IMR-90 (cell line): ENCODE data around the gene NCOA3. TPM values are rescaled to one million over a fixed set of nuclear protein-coding genes. Genes with fewer than 3 reads are reported as not detected.

Experiments used
- ATAC-seq: fragments of 200-7000 bp; cut with Tn5 transposase; 2 replicates; pipeline ENCODE4 v1.9.1; 2020; ENCODE audit warnings: low read depth, mild to moderate bottlenecking, moderate library complexity
- BruUV-seq: library from RNA; stranded (reverse); fragments of 400-500 nt; replicated peaks from 2 replicates; lab custom pipeline; 2021; lab: Mats Ljungman, UMichigan
- CTCF ChIA-PET: fragments of 300-600 bp; formaldehyde crosslinking; extraction: SDS; loops from one replicate; lab custom pipeline; 2021; ENCODE audit warnings: antibody characterized with exemption; lab: Yijun Ruan, JAX
- POLR2A ChIA-PET: fragments of 300-600 bp; sonication (Branson Sonifier 250); formaldehyde crosslinking; loops from one replicate; lab custom pipeline; 2022; ENCODE audit warnings: antibody characterized with exemption; ENCODE audit not compliant: unreplicated experiment; lab: Charles Lee
- DNase-seq: peaks from one replicate; pipeline ENCODE4 v3.0.0; 2013
- H2AFZ ChIP-seq: replicated peaks from 2 replicates; pipeline ENCODE3; 2013; ENCODE audit warnings: low read length, mild to moderate bottlenecking; ENCODE audit not compliant: poor library complexity
- H2AK5ac ChIP-seq: 2 replicates; pipeline ENCODE4 v1.6.1; 2013; ENCODE audit warnings: low read depth, low read length, inconsistent platforms
- H2AK9ac ChIP-seq: replicated peaks from 2 replicates; pipeline ENCODE3; 2013; ENCODE audit warnings: mild to moderate bottlenecking, low read depth, low read length, moderate library complexity; ENCODE audit not compliant: poor library complexity
- H2BK120ac ChIP-seq: 2 replicates; pipeline ENCODE4 v1.6.1; 2013; ENCODE audit warnings: low read depth, low read length, inconsistent platforms
- H2BK15ac ChIP-seq: 3 replicates; pipeline ENCODE4 v1.6.1; 2013; ENCODE audit warnings: low read depth, low read length, inconsistent platforms
- H2BK20ac ChIP-seq: 2 replicates; pipeline ENCODE4 v1.6.1; 2013; ENCODE audit warnings: low read depth, mild to moderate bottlenecking, inconsistent platforms, low read length, moderate library complexity
- H2BK5ac ChIP-seq: 2 replicates; pipeline ENCODE4 v1.6.1; 2013; ENCODE audit warnings: mild to moderate bottlenecking, low read depth, low read length, inconsistent platforms; ENCODE audit not compliant: poor library complexity, severe bottlenecking
- H3K14ac ChIP-seq: replicated peaks from 2 replicates; pipeline ENCODE4 v1.6.1; 2013; ENCODE audit warnings: low read depth, low read length, inconsistent platforms
- H3K18ac ChIP-seq: 2 replicates; pipeline ENCODE4 v1.6.1; 2013; ENCODE audit warnings: low read depth, low read length, control low read depth
- H3K23ac ChIP-seq: 2 replicates; pipeline ENCODE4 v1.6.1; 2013; ENCODE audit warnings: low read depth, low read length, inconsistent platforms
- H3K27ac ChIP-seq: 2 replicates; pipeline ENCODE4 v1.5.1; 2013; ENCODE audit warnings: mild to moderate bottlenecking, control low read depth, low read length; ENCODE audit not compliant: insufficient read depth
- H3K27me3 ChIP-seq: 2 replicates; pipeline ENCODE4 v1.6.1; 2013; ENCODE audit warnings: low read length; ENCODE audit not compliant: control insufficient read depth, insufficient read depth
- H3K36me3 ChIP-seq: 2 replicates; pipeline ENCODE4 v1.6.1; 2013; ENCODE audit warnings: low read length, mixed read lengths; ENCODE audit not compliant: control insufficient read depth, insufficient read depth
- H3K4ac ChIP-seq: 2 replicates; pipeline ENCODE4 v1.6.1; 2013; ENCODE audit warnings: low read depth, low read length, inconsistent platforms
- H3K4me1 ChIP-seq: 2 replicates; pipeline ENCODE4 v1.6.1; 2013; ENCODE audit warnings: low read length, mixed read lengths; ENCODE audit not compliant: control insufficient read depth, insufficient read depth
- H3K4me2 ChIP-seq: 2 replicates; pipeline ENCODE4 v1.6.1; 2013; ENCODE audit warnings: low read depth, mild to moderate bottlenecking, control low read depth, low read length, moderate library complexity
- H3K4me3 ChIP-seq: 2 replicates; pipeline ENCODE4 v1.5.1; 2013; ENCODE audit warnings: low read depth, mild to moderate bottlenecking, control low read depth, low read length, moderate library complexity; ENCODE audit not compliant: insufficient read depth
- H3K56ac ChIP-seq: 2 replicates; pipeline ENCODE4 v1.6.1; 2013; ENCODE audit warnings: low read length, inconsistent platforms; ENCODE audit not compliant: insufficient read depth; ENCODE audit errors: extremely low read depth
- H3K79me1 ChIP-seq, 2 experiments: 2 replicates each; pipeline ENCODE4 v1.6.1; 2013; ENCODE audit warnings: low read length in 2 of 2, inconsistent platforms in 1 of 2, low read depth in 1 of 2
- H3K9ac ChIP-seq: 2 replicates; pipeline ENCODE4 v1.6.1; 2013; ENCODE audit warnings: low read depth, low read length, control low read depth
- H3K9me1 ChIP-seq: 2 replicates; pipeline ENCODE4 v1.6.1; 2013; ENCODE audit warnings: low read length, inconsistent platforms; ENCODE audit not compliant: insufficient read depth
- H3K9me3 ChIP-seq: 2 replicates; pipeline ENCODE4 v1.6.1; 2013; ENCODE audit warnings: low read length; ENCODE audit not compliant: control insufficient read depth, insufficient read depth
- H4K20me1 ChIP-seq: 2 replicates; pipeline ENCODE4 v1.6.1; 2013; ENCODE audit warnings: low read length, inconsistent platforms; ENCODE audit not compliant: insufficient read depth
- H4K5ac ChIP-seq: 2 replicates; pipeline ENCODE4 v1.6.1; 2013; ENCODE audit warnings: mild to moderate bottlenecking, low read depth, low read length, control low read depth
- H4K8ac ChIP-seq, 2 experiments: 2 replicates each; pipeline ENCODE4 v1.6.1; 2013; ENCODE audit warnings: low read depth in 2 of 2, low read length in 2 of 2, control low read depth in 1 of 2, inconsistent platforms in 1 of 2
- H4K91ac ChIP-seq: 2 replicates; pipeline ENCODE4 v1.6.1; 2013; ENCODE audit warnings: low read depth, low read length, inconsistent platforms; ENCODE audit not compliant: insufficient read depth
- BHLHE40 ChIP-seq: fragments of 150-350 bp; IDR thresholded peaks from 2 replicates; pipeline ENCODE4 v1.6.1; 2016; ENCODE audit warnings: mild to moderate bottlenecking, low read depth, low read length
- CHD1 ChIP-seq: IDR thresholded peaks from 2 replicates; pipeline ENCODE4 v1.6.1; 2012; ENCODE audit warnings: low read depth, low read length, improper control_type of control experiment
- FOS ChIP-seq: fragments of 150-350 bp; IDR thresholded peaks from 2 replicates; pipeline ENCODE4 v1.6.1; 2016; ENCODE audit warnings: low read depth, low read length
- MAFK ChIP-seq: IDR thresholded peaks from 2 replicates; pipeline ENCODE4 v1.6.1; 2012; ENCODE audit warnings: low read depth, low read length, improper control_type of control experiment
- MAZ ChIP-seq: IDR thresholded peaks from 2 replicates; pipeline ENCODE4 v1.6.1; 2012; ENCODE audit warnings: low read depth, mild to moderate bottlenecking, low read length, improper control_type of control experiment, moderate library complexity, borderline replicate concordance
- NFE2L2 ChIP-seq: fragments of 150-350 bp; IDR thresholded peaks from 2 replicates; pipeline ENCODE4 v1.6.1; 2016; ENCODE audit warnings: low read depth, mild to moderate bottlenecking, low read length
- POLR2A ChIP-seq: IDR thresholded peaks from 2 replicates; pipeline ENCODE4 v1.6.1; 2012; ENCODE audit warnings: mild to moderate bottlenecking, low read depth, low read length
- RAD21 ChIP-seq: IDR thresholded peaks from 2 replicates; pipeline ENCODE4 v1.6.1; 2012; ENCODE audit warnings: low read length, improper control_type of control experiment
- RCOR1 ChIP-seq: IDR thresholded peaks from 2 replicates; pipeline ENCODE4 v1.6.1; 2012; ENCODE audit warnings: mild to moderate bottlenecking, low read length, improper control_type of control experiment; ENCODE audit not compliant: insufficient replicate concordance
- RFX5 ChIP-seq: IDR thresholded peaks from 2 replicates; pipeline ENCODE4 v1.8.0; 2012; ENCODE audit warnings: low read depth, mild to moderate bottlenecking, low read length, moderate library complexity
- SMC3 ChIP-seq: fragments of 150-350 bp; IDR thresholded peaks from 2 replicates; pipeline ENCODE4 v1.6.1; 2016; ENCODE audit warnings: low read depth, mild to moderate bottlenecking, antibody characterized with exemption, low read length, moderate library complexity
- WGBS, 2 experiments: methylation state at CpG; one replicate each; pipeline versions ENCODE4 v1.1.5 to v1.1.7; 2013; ENCODE audit warnings: missing lambda C conversion rate in 2 of 2; ENCODE audit not compliant: insufficient read length in 1 of 2; ENCODE audit errors: extremely low coverage in 2 of 2; 5-methylcytosine and 5-hydroxymethylcytosine counted together
- dilution Hi-C: fragments of 300-500 bp; cut with HindIII; formaldehyde crosslinking; loops from one replicate; pipeline ENCODE4 v1.14.3; 2018; ENCODE audit warnings: low sequenced_read_pairs; ENCODE audit not compliant: unreplicated experiment
- in situ Hi-C: fragments of 300-500 bp; cut with MboI; formaldehyde crosslinking; loops from 3 replicates; pipeline ENCODE4 v1.14.3; 2019; ENCODE audit warnings: low sequenced_read_pairs, inconsistent platforms, mixed read lengths
- intact Hi-C: fragments of 100-400 bp; cut with micrococcal nuclease; formaldehyde crosslinking; loops from 2 replicates; pipeline ENCODE4 v1.10.0; 2022
- polyA plus RNA-seq, 3 experiments: library from polyadenylated mRNA; depleted of rRNA; stranded (reverse); fragments of >200 nt; gene quantifications; 2 replicates each; pipeline ENCODE4 v1.2.3, GENCODE V29; 2012; ENCODE audit warnings: low replicate concordance in 1 of 3
- total RNA-seq: library from RNA; depleted of rRNA; stranded (reverse); fragments of >200 nt; gene quantifications from 2 replicates; pipeline ENCODE4 v1.2.3, GENCODE V29; 2012
- TF ChIP-seq, protein P1 (sequence below): fragments of 150-350 bp; IDR thresholded peaks from 2 replicates; pipeline ENCODE4 v1.6.1; 2016; ENCODE audit warnings: low read depth, mild to moderate bottlenecking, low read length, moderate library complexity, borderline replicate concordance
- TF ChIP-seq, protein P2 (sequence below): conservative IDR thresholded peaks from 2 replicates; pipeline ENCODE4 v1.5.1; 2012; ENCODE audit warnings: mild to moderate bottlenecking, low read depth, low read length, improper control_type of control experiment
- TF ChIP-seq, protein P3 (sequence below): fragments of 150-350 bp; IDR thresholded peaks from 2 replicates; pipeline ENCODE4 v1.6.1; 2017; ENCODE audit warnings: mild to moderate bottlenecking, antibody characterized with exemption, low read length, low read depth

The NCOA3 gene
- total and polyA plus RNA-seq, 2 of the 4 experiments (the other 2 are of a cell fraction) = 8.8 to 29.0 TPM

DNA sequence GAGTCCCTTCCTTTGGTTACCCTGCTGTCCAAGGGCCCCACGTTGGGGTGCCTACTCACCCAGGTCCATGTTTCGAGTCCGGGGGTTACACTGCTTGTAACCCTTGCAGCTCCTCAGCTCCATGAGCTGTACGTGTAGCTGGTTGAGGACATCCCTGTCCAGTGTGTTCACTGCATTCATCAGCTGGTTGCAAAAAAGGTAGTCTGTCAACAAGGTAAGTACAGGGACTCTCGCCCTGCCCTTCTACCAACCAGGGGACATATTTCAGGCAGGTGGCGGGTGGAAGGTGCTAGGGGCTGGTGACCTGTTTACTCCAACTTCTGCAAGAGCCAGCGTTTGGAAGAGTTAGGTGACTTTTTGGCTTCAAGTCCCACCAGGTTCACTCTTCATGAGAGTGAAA is 160.0 kb downstream of the NCOA3 start:
- no peak overlapping the region for H3K4ac ChIP-seq
- H3K14ac ChIP-seq = no peak overlapping the region
- no peak overlapping the region for H4K91ac ChIP-seq
- intact Hi-C loops (loop anchor here (5.0 kb wide), 1 partner anchor 636 kb away; no protein-coding TSS in a partner anchor), dilution Hi-C loops (no loop called here), in situ Hi-C loops (loop anchor here (25.0 kb wide), 1 partner anchor 1251 kb away; the partner anchor contains the start of gene ARFGEF2)
- peaks cover 3% of the 10 kb centered on the region; the same call in 1 of the 2 replicates for H3K9me1 ChIP-seq
- ATAC-seq (no peak), DNase-seq (no peak)
- H2BK15ac ChIP-seq = no peak overlapping the region
- no peak overlapping the region for H3K9ac ChIP-seq
- TF ChIP-seq RFX5 = no peak
- no peak for TF ChIP-seq MAZ
- TF ChIP-seq, protein P1, sequence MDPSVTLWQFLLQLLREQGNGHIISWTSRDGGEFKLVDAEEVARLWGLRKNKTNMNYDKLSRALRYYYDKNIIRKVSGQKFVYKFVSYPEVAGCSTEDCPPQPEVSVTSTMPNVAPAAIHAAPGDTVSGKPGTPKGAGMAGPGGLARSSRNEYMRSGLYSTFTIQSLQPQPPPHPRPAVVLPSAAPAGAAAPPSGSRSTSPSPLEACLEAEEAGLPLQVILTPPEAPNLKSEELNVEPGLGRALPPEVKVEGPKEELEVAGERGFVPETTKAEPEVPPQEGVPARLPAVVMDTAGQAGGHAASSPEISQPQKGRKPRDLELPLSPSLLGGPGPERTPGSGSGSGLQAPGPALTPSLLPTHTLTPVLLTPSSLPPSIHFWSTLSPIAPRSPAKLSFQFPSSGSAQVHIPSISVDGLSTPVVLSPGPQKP = no peak
- TF ChIP-seq MAFK = no peak
- no peak for TF ChIP-seq RCOR1
- no peak for TF ChIP-seq CHD1
- TF ChIP-seq, protein P2, sequence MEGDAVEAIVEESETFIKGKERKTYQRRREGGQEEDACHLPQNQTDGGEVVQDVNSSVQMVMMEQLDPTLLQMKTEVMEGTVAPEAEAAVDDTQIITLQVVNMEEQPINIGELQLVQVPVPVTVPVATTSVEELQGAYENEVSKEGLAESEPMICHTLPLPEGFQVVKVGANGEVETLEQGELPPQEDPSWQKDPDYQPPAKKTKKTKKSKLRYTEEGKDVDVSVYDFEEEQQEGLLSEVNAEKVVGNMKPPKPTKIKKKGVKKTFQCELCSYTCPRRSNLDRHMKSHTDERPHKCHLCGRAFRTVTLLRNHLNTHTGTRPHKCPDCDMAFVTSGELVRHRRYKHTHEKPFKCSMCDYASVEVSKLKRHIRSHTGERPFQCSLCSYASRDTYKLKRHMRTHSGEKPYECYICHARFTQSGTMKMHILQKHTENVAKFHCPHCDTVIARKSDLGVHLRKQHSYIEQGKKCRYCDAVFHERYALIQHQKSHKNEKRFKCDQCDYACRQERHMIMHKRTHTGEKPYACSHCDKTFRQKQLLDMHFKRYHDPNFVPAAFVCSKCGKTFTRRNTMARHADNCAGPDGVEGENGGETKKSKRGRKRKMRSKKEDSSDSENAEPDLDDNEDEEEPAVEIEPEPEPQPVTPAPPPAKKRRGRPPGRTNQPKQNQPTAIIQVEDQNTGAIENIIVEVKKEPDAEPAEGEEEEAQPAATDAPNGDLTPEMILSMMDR = no peak
- TF ChIP-seq BHLHE40 = no peak
- TF ChIP-seq SMC3 = no peak
- TF ChIP-seq RAD21 = no peak
- no peak for TF ChIP-seq FOS
- TF ChIP-seq NFE2L2 = no peak
- no peak for TF ChIP-seq POLR2A
- TF ChIP-seq, protein P3, sequence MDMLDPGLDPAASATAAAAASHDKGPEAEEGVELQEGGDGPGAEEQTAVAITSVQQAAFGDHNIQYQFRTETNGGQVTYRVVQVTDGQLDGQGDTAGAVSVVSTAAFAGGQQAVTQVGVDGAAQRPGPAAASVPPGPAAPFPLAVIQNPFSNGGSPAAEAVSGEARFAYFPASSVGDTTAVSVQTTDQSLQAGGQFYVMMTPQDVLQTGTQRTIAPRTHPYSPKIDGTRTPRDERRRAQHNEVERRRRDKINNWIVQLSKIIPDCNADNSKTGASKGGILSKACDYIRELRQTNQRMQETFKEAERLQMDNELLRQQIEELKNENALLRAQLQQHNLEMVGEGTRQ = no peak
- no TSS peak for BruUV-seq
- no peaks in the 10 kb centered on the region for H3K9me3 ChIP-seq
- no peaks in the 10 kb centered on the region for H3K27me3 ChIP-seq
- H4K8ac ChIP-seq = no peak overlapping the region
- H3K36me3 ChIP-seq = peaks cover 15% of the 10 kb centered on the region; the same call in 1 of the 2 replicates
- no peak overlapping the region for H2BK120ac ChIP-seq
- 80% methylated on average over 4 of the region's 7 CpGs; no CpG with 5 or more reads in 1 of the 2 experiments for WGBS, 2 experiments
- H3K4me1 ChIP-seq = no peaks in the 10 kb centered on the region
- no peak overlapping the region for H2AFZ ChIP-seq
- no peaks in the 10 kb centered on the region for H4K20me1 ChIP-seq
- H3K56ac ChIP-seq = no peak overlapping the region
- no peak overlapping the region for H2BK20ac ChIP-seq
- POLR2A ChIA-PET = no interaction called here
- H3K79me1 ChIP-seq = 0 out of 4 replicates have a peak, but pooled peaks cover 0 to 2% of the 10 kb centered on the region in 2 experiments
- no peak overlapping the region for H2AK5ac ChIP-seq
- H4K5ac ChIP-seq = no peak overlapping the region
- no peak overlapping the region for H3K27ac ChIP-seq
- H3K4me3 ChIP-seq = no peak overlapping the region
- H2BK5ac ChIP-seq = no peak overlapping the region
- CTCF ChIA-PET = interaction anchor here (1.8 kb wide), 1 partner anchor 959 kb away, joined by 5 read pairs; no protein-coding TSS in a partner anchor
- H3K23ac ChIP-seq = no peak overlapping the region
- no peak overlapping the region for H2AK9ac ChIP-seq
- H3K4me2 ChIP-seq = no peak overlapping the region
- H3K18ac ChIP-seq = no peak overlapping the region
